Astrocyte (in vitro differentiated cells and primary cell): Measurements from ENCODE around the gene HMGCS2.

ENCODE experiments used
- CTCF ChIP-seq: IDR thresholded peaks from 2 replicates; pipeline ENCODE4 v1.5.1; 2011; ENCODE audit warnings: low read depth, mild to moderate bottlenecking, inconsistent platforms, low read length, moderate library complexity; ENCODE audit not compliant: insufficient read depth
- EZH2 ChIP-seq: IDR thresholded peaks from 2 replicates; pipeline ENCODE4 v1.6.1; 2012; ENCODE audit warnings: mild to moderate bottlenecking, low read length, inconsistent platforms; ENCODE audit not compliant: insufficient read depth

- TF ChIP-seq CTCF: no peak
- no peak for TF ChIP-seq EZH2
Observed at GRCh38 chr1:119771016-119771415, 2.3 kb upstream of the HMGCS2 start.
